ENCODE data around the gene KDM2A.

DNA sequence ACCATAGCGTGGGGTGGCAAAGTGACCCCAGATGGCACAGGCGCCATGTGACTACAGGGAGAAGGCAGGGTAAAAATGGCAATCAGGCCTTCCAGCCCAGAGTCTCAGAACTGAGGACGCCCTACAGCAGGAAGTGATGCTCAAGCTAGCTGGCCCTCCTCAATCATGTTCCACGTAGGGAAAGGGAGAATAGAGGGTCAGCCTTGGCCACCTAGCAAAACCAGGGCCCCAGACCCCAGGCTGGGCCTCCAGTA lies 169.1 kb downstream of the KDM2A start:
- TF ChIP-seq CEBPB (IDR thresholded peaks at IDR 0.05) (no peak), REST (IDR thresholded peaks at IDR 0.05) (no peak), POLR2AphosphoS2 (conservative IDR thresholded peaks at IDR 0.05; ENCODE audit: low read length) (no peak)
- TF ChIP-seq, protein P1, sequence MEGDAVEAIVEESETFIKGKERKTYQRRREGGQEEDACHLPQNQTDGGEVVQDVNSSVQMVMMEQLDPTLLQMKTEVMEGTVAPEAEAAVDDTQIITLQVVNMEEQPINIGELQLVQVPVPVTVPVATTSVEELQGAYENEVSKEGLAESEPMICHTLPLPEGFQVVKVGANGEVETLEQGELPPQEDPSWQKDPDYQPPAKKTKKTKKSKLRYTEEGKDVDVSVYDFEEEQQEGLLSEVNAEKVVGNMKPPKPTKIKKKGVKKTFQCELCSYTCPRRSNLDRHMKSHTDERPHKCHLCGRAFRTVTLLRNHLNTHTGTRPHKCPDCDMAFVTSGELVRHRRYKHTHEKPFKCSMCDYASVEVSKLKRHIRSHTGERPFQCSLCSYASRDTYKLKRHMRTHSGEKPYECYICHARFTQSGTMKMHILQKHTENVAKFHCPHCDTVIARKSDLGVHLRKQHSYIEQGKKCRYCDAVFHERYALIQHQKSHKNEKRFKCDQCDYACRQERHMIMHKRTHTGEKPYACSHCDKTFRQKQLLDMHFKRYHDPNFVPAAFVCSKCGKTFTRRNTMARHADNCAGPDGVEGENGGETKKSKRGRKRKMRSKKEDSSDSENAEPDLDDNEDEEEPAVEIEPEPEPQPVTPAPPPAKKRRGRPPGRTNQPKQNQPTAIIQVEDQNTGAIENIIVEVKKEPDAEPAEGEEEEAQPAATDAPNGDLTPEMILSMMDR (IDR thresholded peaks at IDR 0.05) = no peak
- TF ChIP-seq, protein P2, sequence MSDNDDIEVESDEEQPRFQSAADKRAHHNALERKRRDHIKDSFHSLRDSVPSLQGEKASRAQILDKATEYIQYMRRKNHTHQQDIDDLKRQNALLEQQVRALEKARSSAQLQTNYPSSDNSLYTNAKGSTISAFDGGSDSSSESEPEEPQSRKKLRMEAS (IDR thresholded peaks at IDR 0.05) = no peak
